Fibroblast of gingiva (primary cell): ENCODE measurements around the gene ATR.
"Not testable (repeated sequence)": the region's sequence is repeated elsewhere in the genome, so short reads cannot be mapped to it uniquely, and the experiment has no call there.

Source experiments
- DNase-seq: peaks from one replicate; pipeline ENCODE4 v3.0.0-alpha.2; 2011; ENCODE audit warnings: low read depth

Gene ATR

GRCh38 chr3:142578329-142579223 is at the start of gene ATR:
Gene ATR (minus strand): TSS chr3:142578733. CDS start chr3:142578704, 29 bp downstream.
- DNase-seq: peak; percentile 96

GRCh38 chr3:142626971-142627370 is 48.4 kb upstream of the ATR start:
- DNase-seq: no peak

GRCh38 chr3:142625153-142625440 is 46.6 kb upstream of the ATR start:
- DNase-seq: no peak

- DNase-seq: peak; percentile 69
Measured at GRCh38 chr3:142624341-142625152, 46.0 kb upstream of the ATR start.

- DNase-seq: no peak
Measured at GRCh38 chr3:142623194-142623593, 44.7 kb upstream of the ATR start.

GRCh38 chr3:142622405-142622804 is 43.9 kb upstream of the ATR start:
- DNase-seq: no peak

- no peak for DNase-seq
Measured at GRCh38 chr3:142618917-142619461, 40.5 kb upstream of the ATR start.

GRCh38 chr3:142615171-142615570 is 36.6 kb upstream of the ATR start:
- no peak for DNase-seq

GRCh38 chr3:142614059-142614626 is 35.6 kb upstream of the ATR start:
- no peak for DNase-seq

- no peak for DNase-seq
Measured at GRCh38 chr3:142613491-142613890, 35.0 kb upstream of the ATR start.

- DNase-seq: no peak
Measured at GRCh38 chr3:142611206-142611605, 32.7 kb upstream of the ATR start.

GRCh38 chr3:142609136-142609535 is 30.6 kb upstream of the ATR start:
- no peak for DNase-seq

GRCh38 chr3:142608631-142609030 is 30.1 kb upstream of the ATR start:
- DNase-seq: peak; percentile 18

- DNase-seq: no peak
Measured at GRCh38 chr3:142604940-142605339, 26.4 kb upstream of the ATR start.

GRCh38 chr3:142603386-142603705 is 24.8 kb upstream of the ATR start:
- not testable (repeated sequence) for DNase-seq

GRCh38 chr3:142602619-142603385 is 24.3 kb upstream of the ATR start:
- no peak for DNase-seq

GRCh38 chr3:142601713-142602112 is 23.2 kb upstream of the ATR start:
- DNase-seq: no peak

- no peak for DNase-seq
Measured at GRCh38 chr3:142597906-142598305, 19.4 kb upstream of the ATR start.

GRCh38 chr3:142596726-142597088 is 18.2 kb upstream of the ATR start:
- DNase-seq: no peak

- DNase-seq: peak; percentile 59
Measured at GRCh38 chr3:142595951-142596725, 17.6 kb upstream of the ATR start, which contains the start of gene PLS1. Gene PLS1 (plus strand): TSS chr3:142596393. CDS start chr3:142664238, 67,845 bp downstream.

- peak; percentile 25 for DNase-seq
Measured at GRCh38 chr3:142595581-142595950, 17.0 kb upstream of the ATR start.
